SK-N-MC (cell line): ENCODE data around the gene ATF7IP2.

Source experiments
- DNase-seq: peaks from one replicate; pipeline ENCODE4 v3.0.0-alpha.2; 2011; ENCODE audit warnings: low read depth, low spot score
- H3K27ac ChIP-seq: fragments of 200-600 bp; sonication (generic); 2 replicates; pipeline ENCODE4 v1.5.1; 2016; ENCODE audit warnings: mixed run types
- H3K36me3 ChIP-seq: fragments of 200-600 bp; sonication (generic); 2 replicates; pipeline ENCODE4 v1.6.1; 2017; ENCODE audit warnings: antibody characterized with exemption, low read length, mixed read lengths; ENCODE audit not compliant: insufficient read depth
- H3K4me3 ChIP-seq: fragments of 200-600 bp; sonication (generic); 2 replicates; pipeline ENCODE4 v1.5.1; 2016
- H3K9ac ChIP-seq: fragments of 200-600 bp; sonication (generic); 2 replicates; pipeline ENCODE4 v1.8.0; 2017; ENCODE audit warnings: mixed run types, mixed read lengths; ENCODE audit not compliant: insufficient read length
- H3K9me3 ChIP-seq: fragments of 200-600 bp; sonication (generic); 2 replicates; pipeline ENCODE4 v1.6.1; 2017; ENCODE audit warnings: low read depth, mild to moderate bottlenecking, antibody characterized with exemption, low read length, moderate library complexity, mixed read lengths
- EZH2 ChIP-seq: fragments of 200-600 bp; sonication (generic); IDR thresholded peaks from one replicate; pipeline ENCODE4 v1.6.1; 2017; ENCODE audit warnings: antibody characterized with exemption
- FOXP2 ChIP-seq: optimal IDR thresholded peaks from 2 replicates; pipeline ENCODE3; 2011; ENCODE audit warnings: mild to moderate bottlenecking, moderate library complexity; ENCODE audit not compliant: insufficient read depth; ENCODE audit errors: extremely low read length, control extremely low read depth
- POLR2AphosphoS5 ChIP-seq: IDR thresholded peaks from 2 replicates; pipeline ENCODE4 v1.6.1; 2012; ENCODE audit warnings: mild to moderate bottlenecking, low read depth, low read length, borderline replicate concordance

ATF7IP2 gene

GRCh38 chr16:10509534-10510025 is 123.7 kb downstream of the ATF7IP2 start:
- Histone ChIP-seq H3K9ac (no peak overlapping the region), H3K36me3 (no peaks in the 10 kb centered on the region), H3K9me3 (no peaks in the 10 kb centered on the region), H3K27ac (no peak overlapping the region), H3K4me3 (no peak overlapping the region)
- peak; percentile 35 for DNase-seq
- TF ChIP-seq EZH2 = no peak
- TF ChIP-seq POLR2AphosphoS5 = no peak
- no peak for TF ChIP-seq FOXP2

GRCh38 chr16:10510279-10510678 is 124.4 kb downstream of the ATF7IP2 start:
- no peak for DNase-seq
- TF ChIP-seq FOXP2 = no peak
- TF ChIP-seq POLR2AphosphoS5 = no peak
- no peak for TF ChIP-seq EZH2
- Histone ChIP-seq H3K9me3 (no peaks in the 10 kb centered on the region), H3K36me3 (no peaks in the 10 kb centered on the region), H3K27ac (no peak overlapping the region), H3K9ac (no peak overlapping the region), H3K4me3 (no peak overlapping the region)

- H3K36me3 ChIP-seq = no peaks in the 10 kb centered on the region
- no peak overlapping the region for H3K4me3 ChIP-seq
- TF ChIP-seq FOXP2 (no peak), EZH2 (no peak), POLR2AphosphoS5 (no peak)
- DNase-seq = no peak
- H3K9me3 ChIP-seq = no peaks in the 10 kb centered on the region
- no peak overlapping the region for H3K9ac ChIP-seq
- H3K27ac ChIP-seq = no peak overlapping the region
Observed at GRCh38 chr16:10511829-10512228, 126.0 kb downstream of the ATF7IP2 start.

- no peaks in the 10 kb centered on the region for H3K9me3 ChIP-seq
- no peak for TF ChIP-seq POLR2AphosphoS5
- no peak for DNase-seq
- H3K9ac ChIP-seq = no peak overlapping the region
- no peak overlapping the region for H3K4me3 ChIP-seq
- no peaks in the 10 kb centered on the region for H3K36me3 ChIP-seq
- no peak overlapping the region for H3K27ac ChIP-seq
Observed at GRCh38 chr16:10514369-10515055, 128.7 kb downstream of the ATF7IP2 start.

- Histone ChIP-seq H3K9me3 (no peaks in the 10 kb centered on the region), H3K4me3 (no peak overlapping the region), H3K36me3 (no peaks in the 10 kb centered on the region), H3K27ac (no peak overlapping the region), H3K9ac (no peak overlapping the region)
- TF ChIP-seq FOXP2 (no peak), POLR2AphosphoS5 (no peak), EZH2 (no peak)
- no peak for DNase-seq
Observed at GRCh38 chr16:10517868-10518267, 132.0 kb downstream of the ATF7IP2 start.

GRCh38 chr16:10518479-10519041 is 132.7 kb downstream of the ATF7IP2 start:
- no peaks in the 10 kb centered on the region for H3K36me3 ChIP-seq
- TF ChIP-seq FOXP2 (no peak), EZH2 (no peak), POLR2AphosphoS5 (no peak)
- DNase-seq = no peak
- no peak overlapping the region for H3K4me3 ChIP-seq
- H3K9ac ChIP-seq = no peak overlapping the region
- no peaks in the 10 kb centered on the region for H3K9me3 ChIP-seq
- H3K27ac ChIP-seq = no peak overlapping the region

- no peak overlapping the region for H3K4me3 ChIP-seq
- no peak overlapping the region for H3K27ac ChIP-seq
- no peaks in the 10 kb centered on the region for H3K9me3 ChIP-seq
- H3K36me3 ChIP-seq = no peaks in the 10 kb centered on the region
- no peak overlapping the region for H3K9ac ChIP-seq
- DNase-seq = no peak
- no peak for TF ChIP-seq EZH2
- no peak for TF ChIP-seq FOXP2
- no peak for TF ChIP-seq POLR2AphosphoS5
Observed at GRCh38 chr16:10519297-10519696, 133.4 kb downstream of the ATF7IP2 start.

- Histone ChIP-seq H3K4me3 (no peak overlapping the region), H3K27ac (no peak overlapping the region), H3K9me3 (no peaks in the 10 kb centered on the region), H3K9ac (no peak overlapping the region), H3K36me3 (no peaks in the 10 kb centered on the region)
- no peak for DNase-seq
- no peak for TF ChIP-seq EZH2
- no peak for TF ChIP-seq FOXP2
- TF ChIP-seq POLR2AphosphoS5 = no peak
Observed at GRCh38 chr16:10519929-10520868, 134.3 kb downstream of the ATF7IP2 start.
